Measurements from ENCODE around the gene IPCEF1. TPM values are rescaled to one million over a fixed set of nuclear protein-coding genes. Genes with fewer than 3 reads are reported as not detected.
"Not testable (repeated sequence)": the region's sequence is repeated elsewhere in the genome, so short reads cannot be mapped to it uniquely, and the experiment has no call there.

The IPCEF1 gene
- total and polyA plus RNA-seq, 2 experiments from 2014 or later, result 0.80 TPM; not detected in 1

GRCh38 chr6:154202339-154202738 is 154.3 kb downstream of the IPCEF1 start:
- H4K20me1 ChIP-seq (ENCODE audit: insufficient read depth, poor library complexity, severe bottlenecking), result no peaks in the 10 kb centered on the region
- no peak overlapping the region for H3K4me2 ChIP-seq
- H3K27ac ChIP-seq, result no peak overlapping the region
- no peaks in the 10 kb centered on the region for H3K9me3 ChIP-seq (ENCODE audit: low read depth)
- H3K79me2 ChIP-seq, result no peaks in the 10 kb centered on the region
- DNase-seq (ENCODE audit: low spot score), result no peak
- no peaks in the 10 kb centered on the region for H3K36me3 ChIP-seq (replicated peaks; ENCODE audit: insufficient read depth, low read depth)
- H3K27me3 ChIP-seq, result no peaks in the 10 kb centered on the region
- no peaks in the 10 kb centered on the region for H3K4me1 ChIP-seq (ENCODE audit: insufficient read depth)
- no peak overlapping the region for H3K4me3 ChIP-seq
- WGBS (ENCODE audit: low lambda C conversion rate, missing lambda C conversion rate), result 90% methylated on average over 3 of the region's 3 CpGs
- no peak overlapping the region for H2AFZ ChIP-seq
- TF ChIP-seq, protein P1, sequence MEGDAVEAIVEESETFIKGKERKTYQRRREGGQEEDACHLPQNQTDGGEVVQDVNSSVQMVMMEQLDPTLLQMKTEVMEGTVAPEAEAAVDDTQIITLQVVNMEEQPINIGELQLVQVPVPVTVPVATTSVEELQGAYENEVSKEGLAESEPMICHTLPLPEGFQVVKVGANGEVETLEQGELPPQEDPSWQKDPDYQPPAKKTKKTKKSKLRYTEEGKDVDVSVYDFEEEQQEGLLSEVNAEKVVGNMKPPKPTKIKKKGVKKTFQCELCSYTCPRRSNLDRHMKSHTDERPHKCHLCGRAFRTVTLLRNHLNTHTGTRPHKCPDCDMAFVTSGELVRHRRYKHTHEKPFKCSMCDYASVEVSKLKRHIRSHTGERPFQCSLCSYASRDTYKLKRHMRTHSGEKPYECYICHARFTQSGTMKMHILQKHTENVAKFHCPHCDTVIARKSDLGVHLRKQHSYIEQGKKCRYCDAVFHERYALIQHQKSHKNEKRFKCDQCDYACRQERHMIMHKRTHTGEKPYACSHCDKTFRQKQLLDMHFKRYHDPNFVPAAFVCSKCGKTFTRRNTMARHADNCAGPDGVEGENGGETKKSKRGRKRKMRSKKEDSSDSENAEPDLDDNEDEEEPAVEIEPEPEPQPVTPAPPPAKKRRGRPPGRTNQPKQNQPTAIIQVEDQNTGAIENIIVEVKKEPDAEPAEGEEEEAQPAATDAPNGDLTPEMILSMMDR (IDR thresholded peaks at IDR 0.05; ENCODE audit: poor library complexity), result no peak
- TF ChIP-seq EZH2 (IDR thresholded peaks at IDR 0.05; ENCODE audit: borderline replicate concordance), result no peak
- TF ChIP-seq EZH2phosphoT487 (IDR thresholded peaks at IDR 0.05; ENCODE audit: low read depth, severe bottlenecking, unreplicated experiment), result no peak
- H3K9me2 ChIP-seq (replicated peaks; ENCODE audit: insufficient read depth), result no peaks in the 10 kb centered on the region

- H3K9me2 ChIP-seq (replicated peaks; ENCODE audit: insufficient read depth); H3K4me1 ChIP-seq (ENCODE audit: insufficient read depth); H3K27me3 ChIP-seq; H3K9me3 ChIP-seq (ENCODE audit: low read depth); H3K36me3 ChIP-seq (replicated peaks; ENCODE audit: insufficient read depth, low read depth); H3K4me2 ChIP-seq; H4K20me1 ChIP-seq (ENCODE audit: insufficient read depth, poor library complexity, severe bottlenecking); H3K79me2 ChIP-seq; H3K4me3 ChIP-seq; DNase-seq (ENCODE audit: low spot score); H3K27ac ChIP-seq; H2AFZ ChIP-seq: not testable (repeated sequence)
- WGBS (ENCODE audit: low lambda C conversion rate, missing lambda C conversion rate), result 94% methylated on average over 4 of the region's 4 CpGs
Measured at GRCh38 chr6:154201688-154202087, 154.9 kb downstream of the IPCEF1 start.

DNA sequence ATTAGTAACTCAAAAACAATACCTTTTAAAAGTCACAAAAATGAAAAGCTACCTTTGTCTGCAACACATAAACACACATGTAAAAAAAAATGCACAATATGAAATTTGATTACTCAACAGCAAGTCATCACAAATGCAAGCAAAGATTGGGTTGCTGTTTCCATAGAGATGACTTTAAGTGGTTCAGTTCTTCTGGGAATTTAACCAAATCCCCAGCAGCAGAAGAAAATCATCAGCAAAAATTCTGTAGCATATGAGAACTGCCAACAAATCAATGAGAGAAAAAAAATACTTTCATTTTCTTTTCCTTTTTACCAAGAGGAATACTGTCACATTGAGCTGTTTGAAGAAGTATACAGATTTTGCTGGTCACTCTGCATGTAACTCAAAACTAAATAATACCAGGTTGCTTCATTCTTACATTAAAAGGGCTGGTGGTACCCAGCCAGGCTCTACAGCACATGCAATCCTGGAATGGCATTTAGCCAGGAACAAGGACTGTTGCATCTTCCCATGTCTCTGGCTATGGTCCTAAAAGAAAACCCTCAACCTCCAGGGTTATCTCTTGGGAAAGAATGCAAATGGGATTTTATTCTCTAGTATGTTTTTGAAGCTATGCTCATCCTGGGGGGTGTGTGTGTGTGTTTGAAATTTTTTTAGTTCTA is 159.3 kb downstream of the IPCEF1 start:
- Histone ChIP-seq H3K4me2 (no peak overlapping the region), H3K27ac (no peak overlapping the region)

GRCh38 chr6:154196333-154196885 is 160.2 kb downstream of the IPCEF1 start:
- Histone ChIP-seq H4K20me1 (ENCODE audit: insufficient read depth, poor library complexity, severe bottlenecking) (no peaks in the 10 kb centered on the region), H3K27ac (no peak overlapping the region), H2AFZ (no peak overlapping the region), H3K4me1 (ENCODE audit: insufficient read depth) (no peaks in the 10 kb centered on the region), H3K4me3 (no peak overlapping the region), H3K9me3 (ENCODE audit: low read depth) (no peaks in the 10 kb centered on the region), H3K36me3 (replicated peaks; ENCODE audit: insufficient read depth, low read depth) (no peaks in the 10 kb centered on the region), H3K4me2 (no peak overlapping the region), H3K79me2 (no peaks in the 10 kb centered on the region), H3K27me3 (no peaks in the 10 kb centered on the region), H3K9me2 (replicated peaks; ENCODE audit: insufficient read depth) (no peaks in the 10 kb centered on the region)
- DNase-seq (ENCODE audit: low spot score), result no peak
- 95% methylated on average over 1 of the region's 1 CpG for WGBS (ENCODE audit: low lambda C conversion rate, missing lambda C conversion rate)
- TF ChIP-seq EZH2phosphoT487 (IDR thresholded peaks at IDR 0.05; ENCODE audit: low read depth, severe bottlenecking, unreplicated experiment), result no peak
- TF ChIP-seq, protein P1 (IDR thresholded peaks at IDR 0.05; ENCODE audit: poor library complexity), result no peak
- TF ChIP-seq EZH2 (IDR thresholded peaks at IDR 0.05; ENCODE audit: borderline replicate concordance), result no peak

More for the DNA sequence above, 159.3 kb downstream of the IPCEF1 start:
- Histone ChIP-seq H3K36me3 (replicated peaks; ENCODE audit: insufficient read depth, low read depth) (no peaks in the 10 kb centered on the region), H3K79me2 (no peaks in the 10 kb centered on the region), H3K9me2 (replicated peaks; ENCODE audit: insufficient read depth) (no peaks in the 10 kb centered on the region), H4K20me1 (ENCODE audit: insufficient read depth, poor library complexity, severe bottlenecking) (no peaks in the 10 kb centered on the region), H3K9me3 (ENCODE audit: low read depth) (no peaks in the 10 kb centered on the region), H3K27me3 (no peaks in the 10 kb centered on the region), H2AFZ (no peak overlapping the region), H3K4me3 (no peak overlapping the region), H3K4me1 (ENCODE audit: insufficient read depth) (no peaks in the 10 kb centered on the region)
- TF ChIP-seq EZH2phosphoT487 (IDR thresholded peaks at IDR 0.05; ENCODE audit: low read depth, severe bottlenecking, unreplicated experiment) (no peak), EZH2 (IDR thresholded peaks at IDR 0.05; ENCODE audit: borderline replicate concordance) (no peak)
- TF ChIP-seq, protein P1 (IDR thresholded peaks at IDR 0.05; ENCODE audit: poor library complexity), result no peak
- DNase-seq (ENCODE audit: low spot score), result no peak
